H1 (cell line): ENCODE measurements around the gene WDR45B. TPM values are rescaled to one million over a fixed set of nuclear protein-coding genes. Genes with fewer than 3 reads are reported as not detected.

ENCODE experiments used
- CTCF ChIA-PET: fragments of 300-600 bp; sonication (Branson Sonifier 250); formaldehyde crosslinking; loops from one replicate; lab custom pipeline; 2021; ENCODE audit not compliant: partially characterized antibody; lab: Charles Lee
- POLR2A ChIA-PET: fragments of 300-600 bp; sonication (Branson Sonifier 250); formaldehyde crosslinking; loops from one replicate; lab custom pipeline; 2021; ENCODE audit warnings: inconsistent platforms; ENCODE audit not compliant: partially characterized antibody; lab: Charles Lee
- DNase-seq, 2 experiments: peaks; one replicate each; pipeline versions ENCODE4 v3.0.0 to v3.0.0-alpha.2; 2010 to 2022; ENCODE audit warnings: low spot score in 2 of 2, low read depth in 1 of 2, mixed read lengths in 1 of 2
- FAIRE-seq: peaks from 2 replicates; lab custom pipeline; 2011; peaks lifted over from hg19 to GRCh38; lab: Jason Lieb, UNC
- H2AFZ ChIP-seq: 2 replicates; pipeline ENCODE4 v1.8.1; 2012; ENCODE audit warnings: low read length, inconsistent platforms
- H2AK5ac ChIP-seq: 2 replicates; pipeline ENCODE4 v1.6.1; 2013; ENCODE audit warnings: low read depth, low read length
- H2BK120ac ChIP-seq: replicated peaks from 2 replicates; pipeline ENCODE3; 2013; ENCODE audit warnings: low read depth, low read length, inconsistent platforms
- H2BK12ac ChIP-seq: 2 replicates; pipeline ENCODE4 v1.6.1; 2013; ENCODE audit warnings: low read depth, low read length
- H2BK15ac ChIP-seq: 2 replicates; pipeline ENCODE4 v1.6.1; 2013; ENCODE audit warnings: low read length
- H2BK20ac ChIP-seq: 2 replicates; pipeline ENCODE4 v1.6.1; 2013; ENCODE audit warnings: low read length
- H2BK5ac ChIP-seq: 2 replicates; pipeline ENCODE4 v1.6.1; 2013; ENCODE audit warnings: low read depth, low read length
- H3K14ac ChIP-seq: 2 replicates; pipeline ENCODE4 v1.6.1; 2013; ENCODE audit warnings: inconsistent platforms; ENCODE audit not compliant: insufficient read length
- H3K18ac ChIP-seq: 2 replicates; pipeline ENCODE4 v1.6.1; 2013; ENCODE audit warnings: low read length; ENCODE audit errors: extremely low read depth
- H3K23ac ChIP-seq: 2 replicates; pipeline ENCODE4 v1.6.1; 2013; ENCODE audit warnings: inconsistent platforms; ENCODE audit not compliant: insufficient read length
- H3K23me2 ChIP-seq: 2 replicates; pipeline ENCODE4 v1.6.1; 2013; ENCODE audit warnings: low read depth, low read length
- H3K27ac ChIP-seq: 2 replicates; pipeline ENCODE4 v1.6.1; 2011; ENCODE audit warnings: low read depth, low read length, inconsistent platforms
- H3K27me3 ChIP-seq, 4 experiments: replicated peaks in 1 of 4; 1 replicate in 1 of 4; 2 replicates in 3 of 4; pipeline versions ENCODE4 v1.6.1 to v1.8.1; 2011 to 2013; ENCODE audit warnings: low read length in 3 of 4, mild to moderate bottlenecking in 3 of 4, inconsistent platforms in 2 of 4, mixed read lengths in 2 of 4, moderate library complexity in 1 of 4; ENCODE audit not compliant: control insufficient read depth in 3 of 4, insufficient read depth in 3 of 4; ENCODE audit errors: extremely low read depth in 1 of 4
- H3K36me3 ChIP-seq, 4 experiments: 2 replicates each; pipeline versions ENCODE4 v1.6.1 to v1.8.1; 2011 to 2013; ENCODE audit warnings: mild to moderate bottlenecking in 4 of 4, low read length in 3 of 4, moderate library complexity in 2 of 4, control low read depth in 1 of 4, inconsistent platforms in 1 of 4; ENCODE audit not compliant: insufficient read depth in 4 of 4, control insufficient read depth in 2 of 4
- H3K4ac ChIP-seq: replicated peaks from 2 replicates; pipeline ENCODE3; 2013; ENCODE audit warnings: low read length, low read depth, mixed read lengths, inconsistent platforms; ENCODE audit not compliant: insufficient read length
- H3K4me1 ChIP-seq, 4 experiments: replicated peaks in 1 of 4; 1 replicate in 1 of 4; 2 replicates in 3 of 4; pipeline versions ENCODE4 v1.6.1 to v1.8.1; 2011 to 2013; ENCODE audit warnings: low read length in 3 of 4, inconsistent platforms in 2 of 4, mixed read lengths in 1 of 4; ENCODE audit not compliant: insufficient read depth in 4 of 4, control insufficient read depth in 3 of 4
- H3K4me2 ChIP-seq, 2 experiments: 2 replicates each; pipeline versions ENCODE4 v1.6.1 to v1.8.1; 2011 to 2013; ENCODE audit warnings: low read depth in 2 of 2, low read length in 2 of 2, control low read depth in 1 of 2, inconsistent platforms in 1 of 2, mild to moderate bottlenecking in 1 of 2; ENCODE audit not compliant: insufficient read depth in 1 of 2
- H3K4me3 ChIP-seq, 4 experiments: fragments of 200-600, 300-600 bp in 1 of 4; sonication (generic), shearing (Covaris generic), sonication (Bioruptor Twin) in 1 of 4; 2 replicates each; pipeline versions ENCODE4 v1.5.1 to v1.8.1; 2011 to 2016; ENCODE audit warnings: low read length in 4 of 4, low read depth in 3 of 4, control low read depth in 2 of 4, inconsistent platforms in 2 of 4, mild to moderate bottlenecking in 2 of 4, mixed read lengths in 1 of 4, moderate library complexity in 1 of 4; ENCODE audit not compliant: insufficient read depth in 2 of 4; ENCODE audit errors: extremely low read depth in 1 of 4
- H3K56ac ChIP-seq: replicated peaks from 2 replicates; pipeline ENCODE3; 2013; ENCODE audit warnings: low read depth, mild to moderate bottlenecking, mixed read lengths, low read length, inconsistent platforms; ENCODE audit not compliant: insufficient read length
- H3K79me1 ChIP-seq: 2 replicates; pipeline ENCODE4 v1.6.1; 2013; ENCODE audit warnings: low read depth, low read length, control low read depth
- H3K79me2 ChIP-seq, 2 experiments: 2 replicates each; pipeline versions ENCODE4 v1.6.1 to v1.8.1; 2012 to 2013; ENCODE audit warnings: low read length in 2 of 2, mild to moderate bottlenecking in 2 of 2, inconsistent platforms in 1 of 2; ENCODE audit not compliant: insufficient read depth in 2 of 2, control insufficient read depth in 1 of 2
- H3K9ac ChIP-seq, 4 experiments: replicated peaks in 1 of 4; 1 replicate in 1 of 4; 2 replicates in 3 of 4; pipeline versions ENCODE4 v1.6.1 to v1.8.1; 2011 to 2013; ENCODE audit warnings: low read depth in 3 of 4, low read length in 3 of 4, control low read depth in 2 of 4, mild to moderate bottlenecking in 2 of 4, moderate library complexity in 2 of 4, inconsistent platforms in 1 of 4; ENCODE audit errors: extremely low read depth in 1 of 4
- H3K9me3 ChIP-seq, 2 experiments: 2 replicates each; pipeline versions ENCODE4 v1.6.1 to v1.8.1; 2012 to 2013; ENCODE audit warnings: mild to moderate bottlenecking in 2 of 2, moderate library complexity in 2 of 2, control low read depth in 1 of 2, inconsistent platforms in 1 of 2, low read depth in 1 of 2, low read length in 1 of 2, mixed read lengths in 1 of 2; ENCODE audit not compliant: insufficient read depth in 2 of 2
- H4K20me1 ChIP-seq, 2 experiments: replicated peaks in 1 of 2; 2 replicates each; pipeline versions ENCODE3 to v1.8.1; 2011 to 2013; ENCODE audit warnings: inconsistent platforms in 2 of 2, low read length in 2 of 2, mild to moderate bottlenecking in 1 of 2; ENCODE audit not compliant: insufficient read depth in 2 of 2, control insufficient read depth in 1 of 2
- H4K5ac ChIP-seq: 2 replicates; pipeline ENCODE4 v1.6.1; 2013; ENCODE audit warnings: low read length, low read depth, mixed read lengths, inconsistent platforms; ENCODE audit not compliant: insufficient read length
- H4K8ac ChIP-seq: 2 replicates; pipeline ENCODE4 v1.8.0; 2013; ENCODE audit warnings: mild to moderate bottlenecking, moderate library complexity, low read length, inconsistent platforms; ENCODE audit not compliant: insufficient read depth; ENCODE audit errors: extremely low read depth
- H4K91ac ChIP-seq: replicated peaks from 2 replicates; pipeline ENCODE3; 2013; ENCODE audit warnings: low read length, mixed read lengths, inconsistent platforms; ENCODE audit not compliant: insufficient read length
- WGBS, 2 experiments: shearing (Covaris generic) in 1 of 2; methylation state at CpG; one replicate each; pipeline versions ENCODE4 v1.1.6 to v1.1.7; 2013 to 2015; ENCODE audit warnings: low lambda C conversion rate in 2 of 2, mixed read lengths in 2 of 2, inconsistent platforms in 1 of 2, low coverage in 1 of 2, missing lambda C conversion rate in 1 of 2; ENCODE audit not compliant: insufficient replicate concordance in 2 of 2, insufficient coverage in 1 of 2, insufficient read length in 1 of 2; ENCODE audit errors: extremely low coverage in 1 of 2, missing lambda C conversion rate in 1 of 2; 5-methylcytosine and 5-hydroxymethylcytosine counted together
- polyA plus RNA-seq, 7 experiments: library from polyadenylated mRNA; depleted of rRNA in 3 of 7; stranded (reverse) in 5 of 7; unstranded in 2 of 7; fragments of >200 nt in 5 of 7; fragments of 200-250 nt in 2 of 7; gene quantifications; 1 replicate in 5 of 7; 2 replicates in 1 of 7; 4 replicates in 1 of 7; pipeline versions ENCODE4 v1.2.1 to v1.2.3, GENCODE V29; 2011 to 2013; ENCODE audit warnings: missing spikeins in 2 of 7, mixed read lengths in 2 of 7
- total RNA-seq: library from RNA; stranded (reverse); fragmentation: NEBNext Ultra II Directional; extraction: Animal tissue kit (Norgen Biotek cat#: 25700); gene quantifications from 2 replicates; pipeline ENCODE4 v1.2.1, GENCODE V29; 2021

WDR45B gene
- total and polyA plus RNA-seq, 2 of the 8 experiments (the other 6 are each of a cell fraction or from before 2014, with no cell fraction given): 82.0 to 100 TPM

- Histone ChIP-seq H3K4ac (peak overlapping the region; percentile 91), H4K5ac (peak overlapping the region; percentile 75), H4K91ac (peak overlapping the region; percentile 15), H2BK15ac (peak overlapping the region; percentile 81; the same call in 1 of the 2 replicates), H2BK12ac (0 out of 2 replicates have a peak overlapping the region, but pooled peaks have one; percentile 9), H2BK20ac (no peak overlapping the region), H3K79me2 (peaks cover 0 to 5% of the 10 kb centered on the region in 2 experiments; a peak in 1 of 4 replicates), H2AFZ (no peak overlapping the region), H4K8ac (no peak overlapping the region; the same call in none of the 2 replicates), H3K27ac (0 out of 2 replicates have a peak overlapping the region, but pooled peaks have one; percentile 51), H2AK5ac (peak overlapping the region; percentile 93; the same call in 1 of the 2 replicates), H3K56ac (peak overlapping the region; percentile 28), H3K23me2 (0 out of 2 replicates have a peak, but pooled peaks cover 3% of the 10 kb centered on the region), H3K23ac (no peak overlapping the region), H2BK120ac (no peak overlapping the region), H3K4me3 (peak overlapping the region; percentile 22 to 50 (median 40); a peak in 7 of 8 replicates), H3K9ac (peak overlapping the region in 1 of 4 experiments; percentile 25; a peak in 1 of 7 replicates), H4K20me1 (peaks cover 6 to 26% of the 10 kb centered on the region in 2 experiments), H3K27me3 (no peaks in the 10 kb centered on the region), H3K9me3 (no peaks in the 10 kb centered on the region), H3K4me1 (peaks cover 0 to 9% (median 5%) of the 10 kb centered on the region in 4 experiments; a peak in 5 of 7 replicates), H3K79me1 (peaks cover 13% of the 10 kb centered on the region), H3K18ac (peak overlapping the region; percentile 71), H3K14ac (no peak overlapping the region), H2BK5ac (peak overlapping the region; percentile 85), H3K4me2 (peak overlapping the region; percentile 69 to 70), H3K36me3 (peaks cover 8 to 42% (median 22%) of the 10 kb centered on the region in 4 experiments; a peak in 7 of 8 replicates)
- no peak for DNase-seq
- CTCF ChIA-PET: no interaction called here
- 93% methylated on average over 28 of the region's 29 CpGs; no CpG with 5 or more reads in 1 of the 2 experiments for WGBS, 2 experiments
- POLR2A ChIA-PET: interaction anchor here (0.7 to 1.4 kb wide), 2 partner anchors 11 to 35 kb away, joined by 3 to 6 read pairs; no protein-coding TSS in a partner anchor
- FAIRE-seq: no peak
These were observed 54.6 kb downstream of the WDR45B start for GRCh38 chr17:82593590-82594087.
